GM12865 (cell line): ENCODE data around the gene MEN1.

Experiments
- DNase-seq: peaks from one replicate; pipeline ENCODE4 v3.0.0; 2010; ENCODE audit warnings: low read depth
- H3K4me3 ChIP-seq: 2 replicates; pipeline ENCODE4 v1.5.1; 2011; ENCODE audit warnings: mild to moderate bottlenecking, low read depth, low read length, control low read depth
- TF ChIP-seq, protein P1 (sequence below): IDR thresholded peaks from 2 replicates; pipeline ENCODE4 v1.5.1; 2011; ENCODE audit warnings: low read length, control low read depth, low read depth, inconsistent platforms; ENCODE audit not compliant: insufficient read depth; ENCODE audit errors: missing control alignments

The MEN1 gene

DNA sequence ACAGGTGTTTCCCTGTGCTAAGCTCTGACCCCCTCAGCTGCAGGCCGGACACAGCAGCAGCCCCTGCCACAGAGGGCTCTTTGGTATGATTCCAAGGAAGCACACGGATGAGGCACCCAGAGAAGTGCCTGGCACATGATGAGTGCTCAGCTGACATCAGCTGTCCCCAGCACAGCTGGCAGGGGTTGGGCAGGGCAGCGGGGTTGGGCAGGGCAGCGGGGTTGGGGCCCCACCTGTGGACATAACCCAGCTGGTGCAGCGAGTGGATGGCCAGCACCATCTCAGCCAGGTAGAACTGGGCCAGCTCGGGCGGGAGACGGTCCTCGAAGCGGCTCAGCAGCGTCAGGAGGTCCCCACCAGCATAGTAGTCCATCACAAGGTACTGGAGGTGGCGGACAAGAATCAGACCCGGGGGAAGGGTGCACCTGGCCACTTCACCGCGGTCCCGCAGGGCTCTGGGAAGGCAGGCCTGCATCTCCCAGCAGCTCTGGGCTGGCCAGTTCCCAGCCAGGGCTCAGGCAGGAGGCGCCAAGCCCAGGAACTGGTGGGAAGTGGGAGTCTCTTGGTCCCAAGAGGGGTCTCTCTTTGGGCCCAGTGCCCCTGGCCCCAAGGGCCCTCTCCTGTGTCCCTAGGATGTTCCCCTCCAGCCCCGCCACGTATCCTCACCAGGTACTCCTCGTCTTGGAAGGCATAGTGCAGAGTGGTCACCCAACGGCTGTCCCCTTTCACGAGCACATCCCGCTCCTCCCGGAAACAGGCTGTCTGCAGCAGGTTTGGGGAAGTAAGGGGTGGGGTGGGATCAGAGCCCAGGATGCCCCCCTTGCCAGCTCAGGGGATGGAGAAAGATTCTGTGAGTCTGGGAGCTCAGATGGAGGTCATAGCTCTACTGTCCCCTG is 29.8 kb upstream of the MEN1 start:
- no peak for DNase-seq
- TF ChIP-seq, protein P1, sequence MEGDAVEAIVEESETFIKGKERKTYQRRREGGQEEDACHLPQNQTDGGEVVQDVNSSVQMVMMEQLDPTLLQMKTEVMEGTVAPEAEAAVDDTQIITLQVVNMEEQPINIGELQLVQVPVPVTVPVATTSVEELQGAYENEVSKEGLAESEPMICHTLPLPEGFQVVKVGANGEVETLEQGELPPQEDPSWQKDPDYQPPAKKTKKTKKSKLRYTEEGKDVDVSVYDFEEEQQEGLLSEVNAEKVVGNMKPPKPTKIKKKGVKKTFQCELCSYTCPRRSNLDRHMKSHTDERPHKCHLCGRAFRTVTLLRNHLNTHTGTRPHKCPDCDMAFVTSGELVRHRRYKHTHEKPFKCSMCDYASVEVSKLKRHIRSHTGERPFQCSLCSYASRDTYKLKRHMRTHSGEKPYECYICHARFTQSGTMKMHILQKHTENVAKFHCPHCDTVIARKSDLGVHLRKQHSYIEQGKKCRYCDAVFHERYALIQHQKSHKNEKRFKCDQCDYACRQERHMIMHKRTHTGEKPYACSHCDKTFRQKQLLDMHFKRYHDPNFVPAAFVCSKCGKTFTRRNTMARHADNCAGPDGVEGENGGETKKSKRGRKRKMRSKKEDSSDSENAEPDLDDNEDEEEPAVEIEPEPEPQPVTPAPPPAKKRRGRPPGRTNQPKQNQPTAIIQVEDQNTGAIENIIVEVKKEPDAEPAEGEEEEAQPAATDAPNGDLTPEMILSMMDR: no peak
- H3K4me3 ChIP-seq: no peak overlapping the region

DNA sequence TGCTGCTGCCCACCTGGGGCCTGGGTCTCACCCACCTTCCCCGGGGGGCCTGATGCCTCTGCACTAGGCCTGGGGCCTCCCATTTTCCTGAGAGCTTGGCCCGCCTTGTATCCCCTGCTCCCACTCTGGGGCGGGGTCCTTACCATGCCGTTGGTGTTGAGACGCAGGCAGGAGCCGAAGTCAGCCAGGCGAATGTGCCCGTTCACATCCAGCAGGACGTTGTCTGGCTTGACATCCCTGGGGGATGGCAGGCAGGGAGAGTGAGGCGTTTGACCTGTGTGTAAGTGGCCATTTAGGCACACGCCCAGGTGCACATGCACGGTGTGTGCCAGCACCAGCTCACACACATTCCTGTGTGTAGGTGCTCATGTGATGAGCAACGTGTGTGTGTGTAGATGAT is 29.0 kb upstream of the MEN1 start:
- no peak overlapping the region for H3K4me3 ChIP-seq
- TF ChIP-seq, protein P1: no peak
- no peak for DNase-seq

DNA sequence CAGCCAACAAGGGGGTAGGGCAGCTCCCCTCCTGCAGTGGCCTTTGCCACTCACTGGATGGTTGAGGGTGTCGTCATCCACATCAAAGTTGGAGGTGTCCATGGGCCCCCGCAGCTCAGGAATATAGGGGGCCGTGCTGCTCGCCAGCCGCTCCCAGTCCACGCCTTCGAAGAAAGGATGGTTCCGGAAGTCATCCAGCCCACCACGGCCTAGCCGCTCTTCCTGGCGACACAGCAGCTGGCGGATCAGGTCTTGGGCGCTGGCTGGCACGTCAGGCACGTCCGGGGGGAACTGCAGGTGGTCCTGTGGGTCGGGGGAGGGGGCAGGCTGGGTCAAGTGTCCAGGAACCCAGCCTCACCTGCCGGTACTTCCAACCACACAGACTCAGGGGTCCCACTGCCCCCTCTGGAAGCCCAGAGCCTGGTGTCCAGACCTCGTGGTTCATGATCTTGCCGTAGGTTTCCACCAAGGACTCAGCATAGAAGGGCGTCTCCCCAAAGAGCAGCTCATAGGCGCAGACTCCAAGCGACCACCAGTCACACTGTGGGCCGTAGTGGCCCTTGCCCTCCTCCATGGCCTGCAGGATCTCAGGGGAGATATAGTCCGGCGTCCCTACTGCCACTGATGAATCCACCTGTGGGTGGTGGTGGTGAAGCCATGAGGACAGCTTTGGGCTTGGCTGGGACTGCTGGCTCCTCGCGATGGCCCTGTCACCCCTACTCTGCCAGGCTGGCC is 28.4 kb upstream of the MEN1 start:
- TF ChIP-seq, protein P1: no peak
- H3K4me3 ChIP-seq: no peak overlapping the region
- DNase-seq: no peak

DNA sequence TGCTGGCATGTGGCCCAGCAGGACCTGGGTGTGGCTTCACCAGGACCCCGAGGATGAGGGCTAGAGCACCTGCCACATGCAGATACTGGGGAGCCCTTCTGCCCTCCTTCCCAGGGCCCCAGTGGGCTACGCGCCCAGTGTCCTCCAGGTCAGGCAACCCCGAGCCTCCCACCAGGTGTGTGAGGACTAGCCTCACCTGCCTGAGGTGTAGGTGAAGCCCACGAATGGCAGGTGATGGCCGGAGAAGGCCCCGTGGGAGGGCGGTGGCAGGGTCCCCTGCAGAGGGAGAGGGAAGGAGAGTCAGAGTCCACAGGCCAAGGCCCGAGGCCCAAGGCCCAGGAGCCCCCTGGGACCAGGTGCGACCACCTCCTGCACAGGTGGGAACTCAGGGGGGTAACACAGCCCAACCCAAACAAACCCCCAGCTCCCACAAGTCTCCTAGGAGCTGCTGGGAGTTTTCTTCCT is 27.6 kb upstream of the MEN1 start:
- no peak for DNase-seq
- TF ChIP-seq, protein P1: no peak

DNA sequence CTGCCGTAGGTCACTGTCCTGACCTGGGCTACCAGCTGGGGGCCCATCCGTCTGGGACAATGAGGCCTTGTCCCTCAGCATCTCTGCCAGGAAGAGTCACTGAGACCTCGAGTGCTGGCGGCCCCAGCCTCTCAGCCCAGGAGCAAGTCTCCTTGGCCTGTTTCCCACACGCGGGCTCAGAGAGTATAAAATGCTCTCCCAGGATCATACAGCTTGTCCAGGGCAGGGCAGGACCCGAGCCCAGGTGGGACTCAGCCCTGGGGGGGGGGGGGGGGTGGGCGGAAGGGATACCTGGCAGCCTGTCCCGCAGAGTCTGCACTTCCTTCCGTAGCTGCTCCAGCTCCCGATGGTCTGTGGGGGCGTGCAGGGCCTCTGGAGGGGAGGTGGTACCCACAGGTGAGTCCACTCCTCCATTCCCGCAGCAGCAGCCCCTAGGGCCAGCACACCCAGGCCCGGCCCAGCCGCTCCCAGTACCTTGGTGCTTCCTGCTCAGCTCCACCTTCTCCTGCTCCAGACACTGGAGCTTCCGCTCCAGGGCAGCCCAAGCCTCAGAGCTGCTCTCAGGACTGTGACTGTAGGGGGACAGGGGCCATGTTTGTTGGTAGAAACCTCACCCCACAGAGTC is 26.2 kb upstream of the MEN1 start:
- H3K4me3 ChIP-seq: no peak overlapping the region
- TF ChIP-seq, protein P1: no peak
- DNase-seq: no peak

More for the DNA sequence above, 27.6 kb upstream of the MEN1 start:
- no peak overlapping the region for H3K4me3 ChIP-seq

DNA sequence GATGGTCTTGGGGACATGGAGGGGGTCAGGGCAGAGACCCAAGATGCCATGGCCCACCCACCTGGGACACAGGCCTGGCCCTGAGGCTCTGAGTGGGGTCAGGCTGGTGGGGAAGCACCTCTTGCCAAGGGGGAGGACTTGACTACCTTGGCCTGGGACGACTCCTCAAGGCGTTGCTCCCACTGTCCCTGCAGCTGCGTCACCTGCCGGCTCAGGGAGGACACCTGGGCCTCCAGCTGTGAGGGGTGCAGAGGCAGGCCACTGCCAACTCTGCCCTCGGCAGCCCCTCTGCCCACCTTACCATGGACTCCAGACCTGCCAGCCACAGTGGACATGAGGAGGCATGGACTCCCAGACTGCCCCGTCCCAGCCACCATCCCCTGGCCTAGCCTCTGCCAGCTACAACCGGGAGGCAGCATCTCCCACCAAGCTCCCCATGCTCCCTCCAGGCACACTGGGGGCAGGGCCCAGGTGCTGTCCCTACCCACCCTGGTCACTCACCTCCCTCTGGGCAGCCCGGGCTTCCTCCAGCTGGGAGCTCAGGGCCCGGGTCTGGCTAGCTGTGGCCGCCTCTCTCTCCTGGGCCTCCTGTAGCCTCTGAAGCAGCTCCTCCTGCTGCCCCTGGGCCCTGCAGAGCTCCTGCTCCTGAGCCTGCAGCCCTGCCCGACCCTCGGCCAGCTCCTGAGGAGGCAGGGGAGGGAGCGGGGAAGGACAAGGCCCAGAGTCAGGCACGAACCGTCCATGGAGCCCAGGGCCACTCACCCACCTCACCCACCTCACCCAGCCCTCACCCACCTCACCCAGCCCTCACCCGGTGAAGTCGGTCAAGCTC is 25.5 kb upstream of the MEN1 start:
- TF ChIP-seq, protein P1: no peak
- no peak overlapping the region for H3K4me3 ChIP-seq
- no peak for DNase-seq
